ENCODE data around the gene KRTAP25-1.

The KRTAP25-1 gene

DNA sequence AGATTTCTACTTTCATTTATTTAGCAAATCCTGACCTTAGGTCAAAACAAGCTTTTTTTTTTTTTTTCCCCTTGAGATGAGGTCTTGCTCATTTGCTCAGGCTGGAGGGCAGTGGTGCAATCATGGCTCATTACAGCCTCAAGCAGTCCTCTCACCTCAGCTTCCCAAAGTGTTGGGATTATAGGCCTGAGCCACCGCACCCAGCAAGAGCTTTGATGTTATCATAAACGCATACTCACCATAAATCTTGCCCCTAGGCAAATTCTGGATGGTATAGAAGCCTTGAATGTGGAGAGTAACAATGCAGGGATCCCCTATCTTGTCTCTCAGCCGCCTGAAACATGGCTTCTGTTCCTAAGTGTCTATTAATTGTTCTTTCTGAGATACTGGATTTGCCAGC, 48.7 kb downstream of the KRTAP25-1 start:
- DNase-seq (ENCODE audit: low read depth, low spot score) = no peak
- no peaks in the 10 kb centered on the region for H3K9me3 ChIP-seq (ENCODE audit: low read depth, low read length)
- no peaks in the 10 kb centered on the region for H3K36me3 ChIP-seq (ENCODE audit: insufficient read depth, low read length)
- H3K4me3 ChIP-seq = no peak overlapping the region
- H3K27ac ChIP-seq = no peak overlapping the region
- TF ChIP-seq FOXP2 (optimal IDR thresholded peaks at IDR 0.05; ENCODE audit: control extremely low read depth, extremely low read length, insufficient read depth) = no peak
- no peak for TF ChIP-seq POLR2AphosphoS5 (IDR thresholded peaks at IDR 0.05; ENCODE audit: borderline replicate concordance, low read depth, low read length)
- no peak for TF ChIP-seq EZH2 (IDR thresholded peaks at IDR 0.05)
- H3K9ac ChIP-seq (ENCODE audit: insufficient read length) = no peak overlapping the region

Measured in SK-N-MC (cell line).